ENCODE measurements around the gene SAA1. TPM values are rescaled to one million over a fixed set of nuclear protein-coding genes. Genes with fewer than 3 reads are reported as not detected.
"Not testable (repeated sequence)": the region's sequence is repeated elsewhere in the genome, so short reads cannot be mapped to it uniquely, and the experiment has no call there.

The SAA1 gene
- total and polyA plus RNA-seq, 2 experiments from 2014 or later: 2.3 TPM; not detected in 1

GRCh38 chr11:18264035-18264434 lies 2.0 kb upstream of the SAA1 start:
- no peak overlapping the region for H3K4me3 ChIP-seq
- no peaks in the 10 kb centered on the region for H3K27me3 ChIP-seq
- H3K9me3 ChIP-seq (ENCODE audit: low read depth): no peaks in the 10 kb centered on the region
- no peaks in the 10 kb centered on the region for H3K36me3 ChIP-seq
- TF ChIP-seq CTCF (IDR thresholded peaks at IDR 0.05; ENCODE audit: low read depth, low read length): no peak
- H3K27ac ChIP-seq: no peak overlapping the region
- H3K4me1 ChIP-seq (ENCODE audit: low read depth): no peaks in the 10 kb centered on the region
- no peak for DNase-seq (ENCODE audit: low read depth in 1 of 2, low spot score in 1 of 2)

DNA sequence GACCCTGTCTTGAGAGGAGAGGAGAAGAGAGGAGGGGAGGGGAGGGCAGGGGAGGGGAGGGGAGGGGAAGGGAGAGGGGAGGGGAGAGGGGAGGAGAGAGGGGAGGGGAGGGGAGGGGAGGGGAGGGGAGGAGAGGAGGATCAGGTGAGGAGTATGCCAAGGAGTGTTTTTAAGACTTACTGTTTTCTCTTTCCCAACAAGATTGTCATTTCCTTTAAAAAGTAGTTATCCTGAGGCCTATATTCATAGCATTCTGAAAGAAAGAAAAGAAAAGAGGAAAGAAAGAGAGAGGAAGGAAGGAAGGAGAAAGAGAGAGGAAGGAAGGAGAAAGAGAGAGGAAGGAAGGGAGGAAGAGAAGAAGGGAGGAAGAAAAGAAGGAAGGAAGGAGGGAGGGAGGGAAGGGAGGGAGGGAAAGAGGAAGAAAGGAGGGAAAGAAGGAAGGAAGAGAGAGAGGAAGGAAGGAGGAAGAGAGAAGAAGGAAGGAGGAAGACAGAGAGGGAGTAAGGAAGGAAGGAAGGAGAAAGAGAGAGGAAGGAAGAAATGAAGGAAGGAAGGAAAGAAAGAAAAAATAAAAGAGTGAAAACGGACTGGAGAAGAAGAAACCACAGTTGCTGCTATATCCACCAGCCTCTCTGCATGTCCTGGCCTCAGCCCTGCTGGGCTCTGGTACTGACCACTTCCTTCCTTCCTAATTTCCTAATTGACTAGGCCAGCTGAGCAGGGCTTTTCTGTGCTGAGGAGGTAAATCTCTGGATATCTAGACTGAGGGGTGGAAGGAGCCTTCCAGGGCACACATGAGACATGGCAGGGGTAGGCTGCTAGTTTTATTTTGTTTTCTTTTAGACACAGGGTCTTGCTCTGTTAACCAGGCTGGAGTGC lies 1.1 kb upstream of the SAA1 start:
- Histone ChIP-seq H3K4me1 (ENCODE audit: low read depth) (no peaks in the 10 kb centered on the region), H3K27me3 (no peaks in the 10 kb centered on the region), H3K27ac (no peak overlapping the region), H3K4me3 (no peak overlapping the region), H3K36me3 (no peaks in the 10 kb centered on the region), H3K9me3 (ENCODE audit: low read depth) (no peaks in the 10 kb centered on the region)
- DNase-seq (ENCODE audit: low read depth in 1 of 2, low spot score in 1 of 2): no peak
- TF ChIP-seq CTCF (IDR thresholded peaks at IDR 0.05; ENCODE audit: low read depth, low read length): no peak

DNA sequence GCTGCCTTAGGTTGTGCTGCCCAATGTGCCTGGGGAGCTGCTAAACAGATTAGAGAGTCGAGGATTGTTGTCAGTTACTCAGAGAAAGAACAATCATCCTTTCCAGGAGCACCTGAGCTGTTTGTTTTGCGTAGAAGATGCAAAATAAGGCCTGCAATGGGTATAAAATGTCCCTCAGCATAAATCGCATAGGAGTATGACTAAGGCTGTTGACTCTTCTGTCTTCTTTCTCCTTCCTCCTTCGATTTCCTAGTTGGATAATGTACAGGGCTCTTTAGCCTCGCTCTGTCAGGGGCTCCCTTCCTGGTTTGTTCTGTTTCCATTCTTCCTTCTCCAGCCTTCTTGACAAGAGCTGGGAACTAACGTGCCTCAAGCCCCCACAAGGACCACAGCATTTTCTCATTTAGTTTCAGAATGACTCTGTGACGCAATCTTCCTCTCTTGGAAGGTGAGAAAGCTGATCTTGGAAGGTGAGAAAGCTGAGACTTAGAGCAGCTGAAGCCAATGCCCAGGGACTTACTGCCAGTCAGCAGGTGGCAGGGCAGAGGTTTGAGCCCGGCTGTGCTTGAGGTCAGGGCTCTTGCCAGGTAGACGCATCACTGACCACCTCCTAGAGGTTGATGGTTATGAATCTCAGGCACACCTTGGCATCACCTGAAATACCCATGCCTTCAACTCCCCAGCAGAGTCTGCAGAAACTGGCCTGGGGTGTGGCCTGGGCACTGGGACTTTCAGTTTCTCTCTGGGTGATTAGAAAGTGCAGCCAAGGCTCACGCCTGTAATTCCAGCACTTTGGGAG lies 1.5 kb downstream of the SAA1 start:
- H3K4me1 ChIP-seq (ENCODE audit: low read depth); DNase-seq (ENCODE audit: low read depth in 1 of 2, low spot score in 1 of 2); H3K9me3 ChIP-seq (ENCODE audit: low read depth); H3K27me3 ChIP-seq; H3K27ac ChIP-seq; H3K4me3 ChIP-seq; H3K36me3 ChIP-seq: not testable (repeated sequence)

DNA sequence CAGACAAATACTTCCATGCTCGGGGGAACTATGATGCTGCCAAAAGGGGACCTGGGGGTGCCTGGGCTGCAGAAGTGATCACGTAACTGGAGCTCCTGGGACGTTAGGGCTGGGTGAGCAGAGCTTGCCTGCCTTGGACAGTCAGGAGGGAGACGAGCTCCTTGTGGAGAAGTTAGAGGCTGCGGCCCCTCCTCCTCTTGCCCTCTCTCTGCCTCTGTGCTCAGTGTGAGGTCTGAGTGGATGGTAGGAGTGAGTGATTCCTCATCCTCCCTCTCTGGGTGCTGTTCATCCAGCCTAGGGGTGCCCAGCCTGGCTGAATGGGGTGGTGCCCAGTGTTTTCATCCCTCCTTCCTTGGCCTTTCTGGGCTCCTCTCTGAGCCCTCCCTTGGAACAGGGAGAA lies 3.2 kb downstream of the SAA1 start:
- H3K4me1 ChIP-seq (ENCODE audit: low read depth); DNase-seq (ENCODE audit: low read depth in 1 of 2, low spot score in 1 of 2); H3K36me3 ChIP-seq; H3K27me3 ChIP-seq; H3K27ac ChIP-seq; H3K9me3 ChIP-seq (ENCODE audit: low read depth); H3K4me3 ChIP-seq: not testable (repeated sequence)

GRCh38 chr11:18270102-18270501 lies 4.0 kb downstream of the SAA1 start:
- no peak for TF ChIP-seq CTCF (IDR thresholded peaks at IDR 0.05; ENCODE audit: low read depth, low read length)
- H3K9me3 ChIP-seq (ENCODE audit: low read depth): no peaks in the 10 kb centered on the region
- no peaks in the 10 kb centered on the region for H3K4me1 ChIP-seq (ENCODE audit: low read depth)
- H3K4me3 ChIP-seq: no peak overlapping the region
- no peak overlapping the region for H3K27ac ChIP-seq
- no peaks in the 10 kb centered on the region for H3K36me3 ChIP-seq
- no peaks in the 10 kb centered on the region for H3K27me3 ChIP-seq
- DNase-seq (ENCODE audit: low read depth in 1 of 2, low spot score in 1 of 2): no peak

- no peaks in the 10 kb centered on the region for H3K9me3 ChIP-seq (ENCODE audit: low read depth)
- H3K27ac ChIP-seq: no peak overlapping the region
- no peak for DNase-seq (ENCODE audit: low read depth in 1 of 2, low spot score in 1 of 2)
- H3K36me3 ChIP-seq: no peaks in the 10 kb centered on the region
- TF ChIP-seq CTCF (IDR thresholded peaks at IDR 0.05; ENCODE audit: low read depth, low read length): no peak
- H3K27me3 ChIP-seq: no peaks in the 10 kb centered on the region
- H3K4me3 ChIP-seq: no peak overlapping the region
- H3K4me1 ChIP-seq (ENCODE audit: low read depth): no peaks in the 10 kb centered on the region
Measured at GRCh38 chr11:18271206-18271605, 5.1 kb downstream of the SAA1 start.
